Stimulated activated CD8-positive, alpha-beta memory T cell treated with anti-CD3 and anti-CD28 coated beads, Interleukin-12 subunit alpha, Interleukin-12 subunit beta, amount 100 ng/mL, for 4 hours (primary cell): ENCODE results near the gene CST9.
"Not testable (repeated sequence)": the region's sequence is repeated elsewhere in the genome, so short reads cannot be mapped to it uniquely, and the experiment has no call there.

Experiments
- DNase-seq: peaks from one replicate; pipeline ENCODE4 v3.0.0-alpha.2; 2020; ENCODE audit warnings: low read depth

The CST9 gene

GRCh38 chr20:23587631-23588030 is 18.1 kb downstream of the CST9 start:
- DNase-seq: no peak

GRCh38 chr20:23586735-23587525 is 18.8 kb downstream of the CST9 start:
- no peak for DNase-seq

- no peak for DNase-seq
These were observed 19.6 kb downstream of the CST9 start for GRCh38 chr20:23585808-23586734.

GRCh38 chr20:23585449-23585807 is 20.3 kb downstream of the CST9 start:
- no peak for DNase-seq

- DNase-seq: no peak
These were observed 21.1 kb downstream of the CST9 start for GRCh38 chr20:23584434-23585199.

GRCh38 chr20:23583526-23583925 is 22.2 kb downstream of the CST9 start:
- DNase-seq: no peak

GRCh38 chr20:23582293-23582692 is 23.4 kb downstream of the CST9 start:
- no peak for DNase-seq

GRCh38 chr20:23581833-23582232 is 23.9 kb downstream of the CST9 start:
- DNase-seq: not testable (repeated sequence)

GRCh38 chr20:23574977-23575376 is 30.7 kb downstream of the CST9 start:
- no peak for DNase-seq

- no peak for DNase-seq
These were observed 35.4 kb downstream of the CST9 start for GRCh38 chr20:23570178-23570760.

- DNase-seq: no peak
These were observed 36.1 kb downstream of the CST9 start for GRCh38 chr20:23569570-23569969.

- DNase-seq: no peak
These were observed 36.8 kb downstream of the CST9 start for GRCh38 chr20:23568971-23569330.

- DNase-seq: no peak
These were observed 37.3 kb downstream of the CST9 start, which contains the start of gene CST9L for GRCh38 chr20:23568320-23568970. Gene CST9L (minus strand): TSS chr20:23568484. CDS start chr20:23568450, 34 bp downstream.

- DNase-seq: no peak
These were observed 39.4 kb downstream of the CST9 start for GRCh38 chr20:23566199-23566932.

- no peak for DNase-seq
These were observed 40.1 kb downstream of the CST9 start for GRCh38 chr20:23565503-23566045.

GRCh38 chr20:23564927-23565326 is 40.8 kb downstream of the CST9 start:
- DNase-seq: no peak

GRCh38 chr20:23562721-23563342 is 42.9 kb downstream of the CST9 start:
- DNase-seq: no peak

GRCh38 chr20:23554401-23554800 is 51.3 kb downstream of the CST9 start:
- no peak for DNase-seq
